Fibroblast of lung (primary cell): ENCODE results near the gene KLHL29.

ENCODE experiments used
- CTCF ChIP-seq, 2 donors: IDR thresholded peaks in 1 of 2; conservative IDR thresholded peaks in 1 of 2; 1 replicate in 1 of 2; 2 replicates in 1 of 2; pipeline ENCODE4 v1.5.1; 2011 to 2012; ENCODE audit warnings: low read length in 2 of 2, control low read depth in 1 of 2, inconsistent platforms in 1 of 2, low read depth in 1 of 2, mild to moderate bottlenecking in 1 of 2
- EZH2 ChIP-seq: IDR thresholded peaks from 2 replicates; pipeline ENCODE4 v1.5.1; 2012; ENCODE audit warnings: low read length, control low read depth, mild to moderate bottlenecking; ENCODE audit errors: missing control alignments

DNA sequence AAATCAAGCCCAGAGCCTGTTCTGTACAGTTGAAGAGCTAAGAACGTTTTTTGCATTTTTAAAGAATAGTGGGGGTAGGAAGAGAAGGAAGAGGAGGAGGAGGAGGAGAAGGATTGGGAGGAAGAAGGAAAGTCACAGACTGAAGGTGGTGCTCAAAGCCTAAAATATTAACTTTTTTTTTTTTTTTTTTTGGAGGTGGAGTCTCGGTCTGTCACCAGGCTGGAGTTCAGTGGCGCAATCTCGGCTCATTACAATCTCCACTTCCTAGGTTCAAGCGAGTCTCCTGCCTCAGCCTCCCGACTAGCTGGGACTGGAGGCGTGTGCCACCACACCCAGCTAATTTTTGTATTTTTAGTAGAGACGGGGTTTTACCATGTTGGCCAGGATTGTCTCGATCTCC, 18.3 kb upstream of the KLHL29 start:
- TF ChIP-seq CTCF (conservative IDR thresholded peaks at IDR 0.05 in 1 of 2, IDR thresholded peaks at IDR 0.05 in 1 of 2; ENCODE audit: low read depth in 1 of 2, low read length in 2 of 2), result no peak
- no peak for TF ChIP-seq EZH2
